GM19043 (cell line): ENCODE results near the gene TAF5L.

Source experiments
- ATAC-seq: cut with Tn5 transposase; IDR thresholded peaks from one replicate; pipeline ENCODE4 v1.9.1; 2021; ENCODE audit warnings: low read depth; ENCODE audit not compliant: unreplicated experiment

The TAF5L gene

DNA sequence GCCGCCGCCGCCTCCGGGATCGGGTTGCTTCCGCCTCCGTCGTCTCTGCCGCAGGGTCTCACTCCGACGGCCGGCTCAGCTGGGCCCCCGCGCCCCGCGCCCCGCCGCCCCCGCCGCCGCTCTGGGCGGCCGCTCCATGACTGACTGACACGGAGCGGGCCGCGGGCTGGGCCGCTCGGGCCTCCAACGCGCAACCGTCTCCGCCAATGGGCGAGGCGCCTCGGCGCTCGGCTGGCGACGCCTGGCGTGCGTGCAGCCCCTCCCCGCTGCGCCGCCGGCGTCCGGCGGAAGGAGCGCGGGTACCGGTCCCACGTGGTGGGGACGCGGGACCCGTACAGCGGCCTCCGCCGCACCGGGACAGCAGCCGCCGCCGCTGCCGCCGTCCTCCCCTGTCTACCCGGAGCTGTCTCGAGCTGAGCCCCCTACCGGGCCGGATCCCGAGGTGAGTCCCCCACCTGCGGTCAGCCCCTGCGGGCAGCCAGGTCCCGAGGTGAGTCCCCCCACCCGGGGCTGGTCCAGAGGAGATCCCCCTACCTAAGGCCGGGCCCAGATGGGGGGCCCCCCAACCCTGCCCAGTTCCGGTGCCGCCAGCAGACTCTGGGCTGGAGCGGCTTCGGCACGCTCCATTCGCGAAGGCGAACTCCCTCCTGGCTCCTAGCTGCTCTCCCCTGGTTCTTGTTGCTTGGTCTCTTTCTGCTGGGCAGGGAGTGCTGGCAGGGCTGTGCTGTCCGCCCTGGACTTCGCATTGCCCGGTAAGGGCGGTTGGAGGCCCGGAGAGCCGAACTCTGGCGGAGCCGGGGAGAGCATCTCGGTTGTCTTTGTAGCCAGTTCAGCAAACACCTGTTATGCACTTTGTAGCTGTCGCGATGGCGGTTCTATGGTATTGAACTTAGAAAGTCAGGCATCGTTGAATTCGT is at the start of gene TAF5L, which contains the start of gene URB2:
TAF5L (minus strand) TSS at position 208 of the 917 bp plus-strand sequence. CDS start 11,640 bp downstream, outside the sequence.
URB2 (plus strand) TSS at position 333 of the 917 bp plus-strand sequence. CDS start 1,387 bp downstream, outside the sequence.
- peak; percentile 79 for ATAC-seq

DNA sequence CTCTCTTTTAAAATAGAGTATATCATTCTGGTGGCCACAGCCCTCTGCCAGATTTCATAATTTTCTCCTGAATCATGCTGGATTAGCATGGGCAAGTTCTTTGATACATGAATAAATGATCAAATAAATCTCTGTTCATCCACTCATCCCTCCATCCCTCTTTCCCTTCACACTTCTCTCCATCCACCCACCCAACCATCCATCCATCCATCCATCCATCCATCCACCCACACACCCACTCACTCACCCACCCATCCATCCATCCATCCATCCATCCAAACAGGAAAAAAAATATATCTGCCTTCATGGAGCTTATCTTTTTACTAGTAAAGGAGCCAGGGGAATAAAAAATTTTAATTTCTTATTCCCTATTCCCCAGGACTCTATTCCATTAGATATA is 49.5 kb upstream of the TAF5L start:
- no peak for ATAC-seq

DNA sequence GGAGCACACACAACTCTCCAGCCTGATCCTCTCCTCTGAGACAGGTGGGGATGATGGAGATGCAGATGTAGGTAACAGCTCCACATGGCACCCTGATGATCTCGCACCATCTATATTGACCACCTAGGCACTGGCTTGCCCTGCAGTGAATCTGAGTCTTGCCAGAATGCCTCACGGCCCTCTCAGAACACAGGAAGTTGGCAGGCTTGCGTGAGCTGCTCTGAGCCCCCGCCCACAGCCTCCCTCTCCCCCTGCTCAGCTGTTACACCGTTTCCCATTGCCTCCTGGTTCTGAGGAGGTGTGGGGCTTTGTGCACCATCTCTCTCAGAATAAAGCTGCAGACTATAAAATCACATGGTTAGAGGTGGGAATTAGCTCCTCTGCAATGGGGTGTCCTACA is 48.1 kb upstream of the TAF5L start:
- ATAC-seq = no peak

DNA sequence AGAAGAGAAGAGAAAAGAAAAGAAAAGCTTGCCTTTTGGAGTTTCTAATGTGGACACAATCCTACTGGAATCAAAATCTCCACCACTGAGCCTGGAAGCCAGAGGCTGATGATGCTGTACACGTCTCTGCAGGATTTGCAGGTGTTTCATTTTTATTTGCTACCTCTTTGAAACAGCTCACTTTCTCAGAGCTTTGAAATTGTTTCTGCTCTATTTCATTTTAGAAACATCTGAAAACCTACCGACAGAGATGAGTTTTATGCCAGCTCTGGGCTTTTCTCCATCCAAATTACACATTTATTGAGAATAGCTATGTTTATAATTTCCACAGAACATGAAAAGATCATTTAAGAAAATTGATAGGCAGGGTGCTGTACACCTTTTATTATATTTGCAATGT is 46.3 kb upstream of the TAF5L start:
- no peak for ATAC-seq

DNA sequence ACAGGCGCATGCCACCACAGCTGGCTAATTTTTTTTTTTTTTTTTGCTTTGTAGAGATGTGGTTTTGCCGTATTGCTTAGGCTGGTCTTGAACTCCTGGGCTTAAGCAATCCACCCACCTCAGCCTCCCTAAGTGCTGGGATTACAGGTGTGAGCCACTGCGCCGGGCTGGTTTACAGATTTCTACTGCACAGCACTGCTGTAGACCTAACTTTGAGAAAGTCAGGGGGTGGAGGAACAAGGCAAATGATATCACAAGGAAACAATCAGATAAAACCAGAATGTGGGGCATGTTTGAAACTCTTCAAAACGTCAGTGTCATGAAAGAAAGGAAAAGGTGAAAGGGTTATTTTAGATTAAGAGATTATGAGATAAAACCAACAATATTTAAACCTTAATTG is 45.4 kb upstream of the TAF5L start:
- no peak for ATAC-seq

DNA sequence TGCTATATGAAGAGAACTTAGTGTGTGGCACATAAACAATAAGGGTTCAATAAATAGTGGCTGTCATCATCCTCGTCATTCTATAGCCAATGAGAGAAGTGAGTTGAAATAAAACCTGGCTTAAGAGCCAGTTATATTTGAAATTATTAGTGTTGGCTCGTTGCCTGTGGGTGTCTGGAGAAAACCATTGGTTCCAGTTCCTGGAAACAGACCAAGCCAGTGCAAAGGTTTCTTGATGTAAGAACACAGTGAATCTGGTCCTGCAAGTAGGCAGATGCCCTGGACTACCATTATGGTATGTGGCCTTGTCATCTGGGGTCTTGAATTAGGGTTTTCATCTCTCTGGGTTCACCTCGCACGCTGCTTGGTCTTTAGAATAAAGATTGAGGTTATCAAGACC is 43.4 kb upstream of the TAF5L start:
- ATAC-seq = no peak

DNA sequence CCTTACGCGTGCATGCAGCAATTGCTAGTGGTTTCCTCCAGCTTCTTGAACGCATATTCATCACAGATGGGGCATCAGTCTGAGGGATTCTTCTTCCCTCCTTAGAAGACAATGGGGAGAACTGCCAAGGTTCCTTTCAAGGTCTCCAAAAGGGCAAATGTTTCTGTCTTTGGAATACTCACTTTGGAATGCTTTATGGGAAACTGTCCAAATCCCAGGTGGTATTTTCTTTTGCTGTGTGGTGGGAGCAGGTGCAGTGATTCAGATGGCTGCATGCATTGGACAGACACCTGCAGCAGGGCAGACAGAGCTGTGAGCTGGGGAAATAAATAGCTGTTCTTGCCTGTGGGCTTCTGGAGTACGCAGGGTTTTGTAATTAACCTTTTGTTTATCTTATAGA is 40.7 kb upstream of the TAF5L start:
- ATAC-seq = no peak

DNA sequence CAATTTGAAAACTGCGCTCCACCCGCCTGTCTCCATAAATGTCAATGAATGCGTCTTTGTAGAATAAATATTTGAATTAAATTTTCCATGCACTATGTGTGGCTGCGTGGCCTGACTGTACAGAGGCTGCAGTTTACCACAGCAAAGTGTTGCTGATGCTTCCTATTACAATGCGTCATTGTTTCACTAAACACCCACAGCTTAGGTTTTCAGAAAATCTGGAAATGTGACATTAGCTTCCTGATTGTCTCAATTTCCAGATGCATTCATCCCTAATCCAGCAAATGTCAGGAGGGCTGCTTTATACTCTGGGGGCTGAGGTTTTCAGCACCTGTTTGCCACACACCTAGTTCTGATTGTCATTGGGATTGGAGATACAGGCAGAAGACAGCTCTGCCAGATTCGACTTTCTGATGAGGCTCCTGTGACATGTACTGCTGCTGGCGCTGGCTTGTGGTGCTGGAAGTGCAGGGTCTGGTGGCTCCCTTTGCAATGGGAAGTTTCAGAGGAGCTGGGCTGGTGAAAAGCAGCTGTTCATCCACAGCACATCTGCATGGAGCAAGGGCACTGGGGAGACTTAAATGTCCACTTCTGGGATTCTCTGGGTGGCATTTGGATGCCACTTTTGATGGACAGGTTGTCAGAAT is 40.1 kb upstream of the TAF5L start:
- no peak for ATAC-seq

DNA sequence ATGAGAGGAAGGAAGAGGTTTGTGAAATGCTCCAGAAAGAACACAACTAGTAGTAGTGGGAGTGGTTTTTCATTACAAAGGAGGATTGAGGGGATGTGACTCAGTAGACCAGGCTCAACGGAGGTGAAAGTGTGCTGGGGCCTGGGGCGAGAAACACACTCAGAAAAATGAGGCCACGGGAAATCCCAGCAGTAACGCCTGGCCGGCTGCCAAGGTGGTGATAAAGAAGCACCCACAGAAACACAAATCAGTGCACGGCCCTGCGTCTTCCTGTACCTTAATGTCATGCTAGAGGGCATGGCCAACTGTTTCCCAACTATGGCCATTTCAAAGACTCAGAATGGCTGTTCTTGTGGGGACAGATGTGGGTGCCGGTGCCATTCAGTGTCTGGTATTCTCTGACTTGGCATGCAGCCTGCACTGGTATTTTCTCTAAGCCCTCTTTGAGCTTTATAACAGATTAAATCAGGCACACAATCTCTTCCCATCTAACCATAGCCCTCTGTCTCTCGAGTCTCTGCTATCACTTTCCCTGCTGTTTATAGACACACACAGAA is 38.3 kb upstream of the TAF5L start:
- no peak for ATAC-seq

DNA sequence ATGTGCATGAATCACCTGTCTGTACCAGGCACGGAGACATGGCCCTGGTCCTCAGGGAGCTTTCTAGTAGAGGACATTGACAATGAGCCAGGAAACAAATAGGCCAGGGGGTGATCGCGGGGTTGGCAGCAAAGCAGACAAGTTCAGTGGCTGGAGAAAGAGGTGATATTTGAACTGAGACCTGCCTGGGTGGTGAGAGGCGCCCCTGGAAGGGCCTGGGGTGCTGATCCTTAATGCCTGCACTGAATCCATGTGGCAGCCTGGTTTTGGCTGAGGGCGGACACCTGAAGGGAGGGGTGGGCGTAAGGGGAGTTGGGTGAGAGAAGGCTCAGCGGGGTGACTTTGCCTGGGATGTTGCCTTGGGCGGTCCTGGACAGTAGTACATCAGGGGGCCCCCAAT is 36.0 kb upstream of the TAF5L start:
- no peak for ATAC-seq

DNA sequence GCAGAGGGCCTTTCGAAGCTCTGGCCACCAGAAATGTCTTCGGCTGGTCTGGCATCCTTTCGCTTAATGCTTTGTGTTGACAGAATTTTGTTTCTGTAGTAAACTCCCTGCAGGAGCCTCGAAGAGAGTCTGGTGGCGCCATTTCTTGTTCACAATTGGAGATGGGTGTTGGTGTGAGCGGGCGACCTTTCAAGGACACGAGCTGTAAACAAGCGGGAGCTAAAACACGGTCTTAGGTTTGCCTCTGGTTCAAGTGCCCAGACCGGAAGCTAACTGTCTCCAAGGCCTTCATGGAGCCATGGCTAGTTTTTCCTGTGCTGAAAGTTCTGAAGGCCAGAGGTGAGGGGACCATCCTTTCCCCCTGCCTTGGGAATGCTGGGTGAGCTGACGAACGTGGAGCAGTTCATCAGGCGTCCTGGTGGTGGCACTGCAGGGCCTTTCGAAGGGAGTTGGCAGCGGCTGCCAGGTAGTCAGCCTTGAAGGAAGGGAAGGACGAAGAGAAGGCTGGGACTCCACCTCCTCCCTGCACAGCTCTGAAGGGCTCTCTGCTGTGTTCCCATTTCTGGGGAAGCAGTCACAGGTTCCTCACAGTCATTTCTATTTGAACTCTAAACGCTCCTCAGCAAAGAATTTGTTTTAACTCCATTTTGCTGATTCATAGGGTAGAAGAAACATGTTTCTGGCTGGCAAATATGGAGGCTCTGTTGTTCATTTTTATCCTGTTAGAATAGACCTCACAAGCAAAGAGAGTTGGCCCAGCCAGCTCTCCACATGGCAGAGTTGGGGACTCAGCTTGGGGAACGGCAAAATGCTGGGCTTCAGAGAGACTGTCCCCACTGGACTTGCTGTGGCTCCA is 35.3 kb upstream of the TAF5L start:
- peak; percentile 77 for ATAC-seq

DNA sequence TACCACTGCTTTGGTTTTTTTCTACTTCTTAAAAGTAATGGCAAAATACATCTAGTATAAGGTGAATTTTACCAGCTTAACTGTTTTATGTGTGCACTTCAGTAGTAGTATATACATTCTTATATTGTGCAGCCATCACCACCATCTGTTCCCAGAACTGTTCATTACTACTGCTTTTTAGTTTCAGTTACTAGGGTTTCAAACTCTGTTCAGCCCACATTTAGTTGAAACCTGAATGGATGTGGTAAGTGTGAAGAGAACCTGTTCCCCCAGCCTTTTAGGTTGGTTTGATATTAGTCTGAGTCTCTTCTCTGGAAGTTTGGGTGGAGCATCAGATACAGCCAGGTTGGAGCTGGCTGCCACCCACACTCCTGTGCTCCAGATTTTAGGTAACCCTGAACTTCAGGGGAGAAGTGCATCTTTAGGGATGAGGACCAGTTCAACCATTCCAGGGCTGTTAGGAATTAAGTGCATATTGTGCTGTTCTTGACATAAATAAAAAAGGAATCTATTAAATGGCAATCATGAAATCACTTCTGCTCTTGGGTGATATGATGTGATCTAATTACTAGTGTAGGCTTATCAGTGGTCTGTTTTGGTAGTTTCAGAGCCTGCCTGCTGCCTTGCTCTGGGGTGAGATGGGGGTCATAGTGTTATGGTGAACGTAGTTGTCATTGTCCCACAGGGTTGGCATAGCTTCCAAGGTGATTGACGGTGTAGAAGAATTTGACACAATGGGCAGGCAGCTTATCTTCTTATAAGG is 32.3 kb upstream of the TAF5L start:
- ATAC-seq = no peak

DNA sequence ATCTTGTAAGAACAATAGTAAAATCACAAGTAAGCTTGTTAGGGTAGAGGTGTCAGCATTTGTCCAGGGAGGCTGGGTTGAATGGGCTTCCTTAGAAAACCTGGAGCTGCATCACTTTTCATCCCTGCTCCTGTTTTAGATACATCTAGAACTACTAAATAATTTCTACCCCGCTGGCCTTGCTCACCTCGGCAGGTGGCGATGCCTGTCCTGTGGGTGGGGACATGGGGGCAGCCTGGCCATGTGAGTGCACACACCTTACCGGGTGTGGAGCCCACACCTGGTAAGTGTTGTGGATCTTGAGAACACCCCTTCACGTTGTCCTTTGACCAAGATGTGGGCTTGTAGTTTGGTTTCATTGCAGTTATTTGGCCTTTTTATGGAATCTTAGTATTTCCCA is 29.9 kb upstream of the TAF5L start:
- ATAC-seq = no peak

DNA sequence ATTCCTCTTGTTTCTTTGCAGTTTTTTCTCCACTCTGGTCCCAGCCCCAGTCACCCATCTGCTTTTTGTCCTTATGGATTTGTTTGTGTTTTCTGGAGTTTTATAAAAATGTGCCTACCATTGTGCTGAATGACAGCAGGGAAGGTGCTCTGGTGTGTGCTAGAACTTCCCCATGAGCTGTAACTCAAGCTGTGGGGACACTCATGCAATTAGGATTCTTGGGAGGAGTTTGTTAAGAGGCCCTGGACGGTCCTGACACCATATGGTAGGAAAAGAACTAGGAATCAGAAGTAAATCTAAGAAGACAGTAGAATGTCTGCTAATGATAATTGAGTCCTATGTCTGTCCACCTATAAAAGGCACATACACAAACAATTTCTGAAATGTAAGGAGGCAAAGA is 27.5 kb upstream of the TAF5L start:
- ATAC-seq = no peak

DNA sequence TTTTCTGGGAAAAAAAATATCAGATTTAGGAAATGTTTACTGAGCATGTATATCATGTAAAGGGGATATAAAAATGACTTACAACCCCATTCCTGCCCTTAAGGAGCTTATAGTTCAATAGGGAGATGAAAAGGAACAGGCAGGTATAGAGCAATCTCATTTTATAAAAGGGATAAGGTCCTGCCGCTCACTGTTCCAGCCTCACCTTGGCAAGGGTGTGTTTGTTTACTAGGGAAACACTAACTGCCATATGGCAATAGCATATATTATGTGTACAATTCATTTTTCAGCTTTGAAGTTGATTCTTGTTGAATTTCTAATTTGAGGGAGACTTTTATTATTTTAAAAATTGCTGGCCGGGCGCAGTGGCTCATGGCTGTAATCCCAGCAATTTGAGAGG is 25.6 kb upstream of the TAF5L start:
- ATAC-seq = no peak

DNA sequence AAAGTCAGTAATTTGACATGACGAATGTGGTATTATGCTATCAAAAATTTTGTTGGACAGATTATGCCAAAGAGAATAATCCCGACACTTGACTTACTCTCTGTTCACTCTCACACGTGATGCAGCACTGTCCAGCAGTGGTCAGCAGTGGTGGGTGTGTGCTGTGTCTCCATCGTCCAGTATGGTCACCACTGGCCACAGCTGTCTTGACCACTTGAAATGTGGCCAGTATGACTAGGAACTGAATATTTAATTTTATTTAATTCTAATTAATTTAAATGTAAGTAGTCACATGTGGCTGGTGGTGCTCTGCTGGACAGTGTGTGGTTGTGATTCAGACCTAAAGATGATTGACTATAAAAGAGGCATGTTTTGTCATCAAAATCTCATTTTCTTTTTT is 24.1 kb upstream of the TAF5L start:
- no peak for ATAC-seq

DNA sequence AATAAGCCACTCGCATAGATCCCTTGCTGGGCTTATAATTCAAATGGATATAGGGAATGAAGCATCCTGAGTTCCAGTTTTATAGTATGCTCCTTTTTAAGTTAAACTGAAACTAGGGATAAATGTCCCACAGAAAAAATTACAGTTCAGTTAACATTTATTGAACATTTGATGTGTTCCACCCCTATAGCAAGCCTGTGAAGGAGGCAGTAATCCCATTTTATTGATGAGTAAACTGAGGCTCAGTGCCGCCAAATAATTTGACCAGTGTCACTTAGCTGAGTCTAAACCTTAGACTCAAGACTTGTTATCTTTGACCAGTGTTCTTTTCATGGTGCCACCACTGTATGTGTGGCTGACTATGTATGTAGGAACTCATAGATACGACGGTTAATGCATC is 22.5 kb upstream of the TAF5L start:
- ATAC-seq = no peak

DNA sequence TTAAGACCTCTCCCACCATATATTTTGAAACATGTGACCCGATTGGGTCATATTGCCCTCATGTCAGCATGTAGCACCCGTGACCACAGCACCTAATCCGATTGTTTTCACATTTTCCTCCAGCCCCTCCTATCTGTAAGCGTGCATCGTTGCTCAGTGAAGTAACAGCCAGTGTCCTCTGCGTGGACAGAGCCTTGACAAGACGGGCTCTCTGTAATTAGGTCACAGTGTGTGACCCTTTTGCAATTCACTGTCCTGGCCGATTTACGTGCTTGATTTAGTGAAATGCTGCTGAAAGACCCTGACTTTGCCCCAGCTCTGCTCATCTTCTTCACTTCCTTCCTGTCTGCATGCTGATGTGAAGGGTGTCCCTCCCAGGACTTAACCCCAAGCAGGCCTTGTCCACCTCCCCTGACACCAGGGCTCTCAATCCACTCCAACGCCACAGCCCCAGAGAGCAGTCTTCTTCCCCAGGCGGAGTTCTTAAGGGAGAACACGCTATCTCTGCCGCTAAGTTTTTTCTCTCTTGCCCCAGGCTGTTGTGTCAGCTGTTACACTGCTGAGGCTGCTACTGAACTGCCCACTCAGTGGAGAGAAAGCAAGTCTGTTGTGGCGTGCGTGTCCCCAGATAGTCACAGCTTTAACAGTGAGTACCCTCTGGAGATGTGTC is 19.5 kb upstream of the TAF5L start:
- no peak for ATAC-seq

DNA sequence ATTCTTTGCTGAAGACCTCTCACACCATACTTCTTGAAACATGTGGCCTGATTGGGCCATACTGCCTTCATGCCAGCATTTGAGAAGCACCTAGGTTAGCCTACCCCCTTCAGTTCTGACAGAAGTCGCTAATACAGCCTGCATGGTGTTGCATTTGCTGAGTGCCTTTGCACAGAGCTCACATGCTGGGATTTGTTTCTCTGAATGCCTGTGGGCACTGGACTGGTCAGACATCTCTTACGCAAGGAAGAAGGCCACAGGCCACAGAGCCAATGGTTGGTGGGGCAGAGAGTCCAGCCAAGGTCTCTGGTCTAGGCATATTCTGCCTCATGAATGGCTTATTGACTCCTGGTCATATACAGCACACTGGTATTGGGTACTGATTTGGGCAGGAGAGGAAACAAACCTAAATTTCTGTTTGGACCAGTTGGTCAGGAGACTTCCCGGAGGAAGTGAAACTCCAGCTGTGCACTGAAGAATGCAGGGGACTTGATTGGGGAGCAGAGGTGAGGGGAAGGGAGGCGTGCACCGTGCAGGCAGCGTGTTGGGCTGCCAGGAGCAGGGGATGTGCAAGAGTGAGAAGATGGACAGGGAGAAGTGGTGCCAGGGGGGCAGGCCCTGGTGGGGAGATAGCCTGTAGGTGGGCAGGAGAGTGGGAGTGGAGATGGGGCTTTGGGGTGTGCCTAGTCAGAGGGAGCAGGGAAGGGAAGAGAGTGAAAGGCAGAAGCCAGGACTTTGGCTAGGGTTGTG is 18.2 kb upstream of the TAF5L start:
- peak; percentile 55 for ATAC-seq
